ENCODE data around the gene PHLDB2. TPM values are rescaled to one million over a fixed set of nuclear protein-coding genes. Genes with fewer than 3 reads are reported as not detected.

The PHLDB2 gene
- total RNA-seq, 1 experiment from 2014 or later: 143 TPM

GRCh38 chr3:111917300-111917699, 58.2 kb downstream of the PHLDB2 start (continued):
- TF ChIP-seq ZBTB33 (IDR thresholded peaks at IDR 0.05; ENCODE audit: extremely low read depth, insufficient replicate concordance, low read length): peak; percentile 45
- TF ChIP-seq EZH2 (IDR thresholded peaks at IDR 0.05): no peak

- H3K27ac ChIP-seq (ENCODE audit: low read depth, low read length): peak overlapping the region; percentile 96
- no TSS peak for BruUV-seq (replicated peaks)
- H3K9me2 ChIP-seq (ENCODE audit: insufficient read depth): no peaks in the 10 kb centered on the region
- no peak overlapping the region for H3K4me3 ChIP-seq (replicated peaks in 1 of 2; ENCODE audit: low read depth in 1 of 2, low read length in 2 of 2)
- ChIA-PET CTCF (interaction anchor here (1.0 kb wide), 1 partner anchor 48 kb away, joined by 3 read pairs; no protein-coding TSS in a partner anchor), POLR2A (interaction anchor here (1.0 to 13.2 kb wide), 9 partner anchors 7 to 59 kb away, joined by 3 to 152 read pairs (median 7); partner anchors contain the start of gene ABHD10), RAD21 (ENCODE audit: low non-redundant PET in 1 of 2, low total read pairs in 2 of 2, uncharacterized antibody in 2 of 2, unreplicated experiment in 2 of 2) (no interaction called here)
- no peak for DNase-seq (ENCODE audit: low read depth, low spot score)
- no peaks in the 10 kb centered on the region for H3K9me3 ChIP-seq (ENCODE audit: control insufficient read depth in 1 of 2, insufficient read depth in 1 of 2, low read depth in 1 of 2, low read length in 2 of 2)
- no peak overlapping the region for H3K4me2 ChIP-seq (ENCODE audit: low read length)
- H2AFZ ChIP-seq (ENCODE audit: low read depth, low read length, poor library complexity, severe bottlenecking): no peak overlapping the region
- no peaks in the 10 kb centered on the region for H4K20me1 ChIP-seq (ENCODE audit: insufficient read depth)
- intact Hi-C loops (cut with micrococcal nuclease): no loop called here
- H3K79me2 ChIP-seq (ENCODE audit: insufficient read depth, low read length): peaks cover 78% of the 10 kb centered on the region
- H3K4me1 ChIP-seq (ENCODE audit: control insufficient read depth in 1 of 2, insufficient read depth in 2 of 2, low read length in 2 of 2): peaks cover 75 to 95% of the 10 kb centered on the region in 2 experiments
- no peak for TF ChIP-seq ZFX (IDR thresholded peaks at IDR 0.05)
- no peak for TF ChIP-seq REST (IDR thresholded peaks at IDR 0.05; ENCODE audit: low read depth)
- no peak for TF ChIP-seq FOSL1 (IDR thresholded peaks at IDR 0.05; ENCODE audit: low read depth)
- TF ChIP-seq CBX3 (IDR thresholded peaks at IDR 0.05; ENCODE audit: low read depth): no peak
- TF ChIP-seq ELF1 (IDR thresholded peaks at IDR 0.05; ENCODE audit: borderline replicate concordance, low read depth): no peak
- TF ChIP-seq ZNF274 (IDR thresholded peaks at IDR 0.05; ENCODE audit: low read depth, low read length): no peak
- no peak for TF ChIP-seq RAD21 (IDR thresholded peaks at IDR 0.05; ENCODE audit: low read depth)
- peaks cover 16 to 44% of the 10 kb centered on the region in 2 experiments for H3K36me3 ChIP-seq (ENCODE audit: control insufficient read depth in 1 of 2, insufficient read depth in 2 of 2, low read length in 2 of 2)
- ATAC-seq: no peak
- H3K9ac ChIP-seq (ENCODE audit: low read length): peak overlapping the region; percentile 28
- no peaks in the 10 kb centered on the region for H3K27me3 ChIP-seq (ENCODE audit: insufficient read depth, low read length)
Observed at GRCh38 chr3:111919370-111920065, 60.5 kb downstream of the PHLDB2 start.
